DMS114 treated with DMSO at 0.1 percent for 48 hours (cell line): ENCODE results near the gene TM9SF1.
"Not testable (repeated sequence)": the region's sequence is repeated elsewhere in the genome, so short reads cannot be mapped to it uniquely, and the experiment has no call there.

Experiments
- DNase-seq: peaks from one replicate; lab custom pipeline; 2025; ENCODE audit not compliant: unreplicated experiment; lab: John Stamatoyannopoulos, UW

The TM9SF1 gene

DNA sequence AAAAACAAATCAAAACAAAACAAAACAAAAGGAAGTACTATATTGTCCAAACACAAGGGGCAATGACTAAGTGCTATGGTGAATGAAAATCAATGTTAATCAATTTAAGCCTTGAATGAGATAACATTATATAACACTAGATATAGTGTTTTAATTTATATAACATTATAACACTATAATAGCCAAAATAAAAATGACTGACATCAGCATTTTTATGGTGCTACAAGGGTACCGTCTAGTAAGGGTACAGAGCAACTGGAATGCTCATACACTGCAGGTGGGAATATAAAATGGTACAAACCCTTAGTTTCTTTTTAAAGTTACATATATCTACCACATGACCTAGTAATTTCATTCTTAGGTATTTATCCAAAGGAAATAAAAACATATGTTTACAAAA lies 31.2 kb upstream of the TM9SF1 start:
- DNase-seq: no peak

GRCh38 chr14:24224618-24225071 lies 29.4 kb upstream of the TM9SF1 start:
- no peak for DNase-seq

DNA sequence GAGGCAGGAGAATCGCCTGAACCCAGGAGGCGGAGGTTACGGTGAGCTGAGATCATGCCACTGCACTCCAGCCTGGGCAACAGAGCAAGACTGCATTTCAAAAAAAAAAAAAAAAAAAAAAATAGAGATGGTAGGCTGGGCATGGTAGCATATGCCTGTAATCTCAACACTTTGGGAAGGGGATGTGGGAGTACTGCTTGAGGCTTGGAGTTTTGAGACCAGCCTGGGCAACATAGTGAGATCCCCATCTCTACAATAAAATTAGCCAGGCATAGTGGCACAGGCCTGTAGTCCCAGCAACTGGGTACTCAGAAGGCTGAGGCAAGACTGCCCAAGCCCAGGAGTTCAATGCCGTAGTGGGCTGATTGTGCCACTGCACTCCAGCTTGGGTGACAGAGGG lies 27.7 kb upstream of the TM9SF1 start:
- DNase-seq: not testable (repeated sequence)

GRCh38 chr14:24219521-24219920 lies 24.3 kb upstream of the TM9SF1 start:
- no peak for DNase-seq

- no peak for DNase-seq
Measured at GRCh38 chr14:24219080-24219479, 23.8 kb upstream of the TM9SF1 start.

GRCh38 chr14:24216876-24217275 lies 21.6 kb upstream of the TM9SF1 start:
- not testable (repeated sequence) for DNase-seq

- DNase-seq: no peak
Measured at GRCh38 chr14:24216345-24216699, 21.1 kb upstream of the TM9SF1 start.

- DNase-seq: peak; percentile 61
Measured at GRCh38 chr14:24215495-24216344, 20.5 kb upstream of the TM9SF1 start, which contains the start of gene MDP1. TSS of gene MDP1 (minus strand) at chr14:24216066. CDS start at chr14:24215955, 111 bp downstream.

DNA sequence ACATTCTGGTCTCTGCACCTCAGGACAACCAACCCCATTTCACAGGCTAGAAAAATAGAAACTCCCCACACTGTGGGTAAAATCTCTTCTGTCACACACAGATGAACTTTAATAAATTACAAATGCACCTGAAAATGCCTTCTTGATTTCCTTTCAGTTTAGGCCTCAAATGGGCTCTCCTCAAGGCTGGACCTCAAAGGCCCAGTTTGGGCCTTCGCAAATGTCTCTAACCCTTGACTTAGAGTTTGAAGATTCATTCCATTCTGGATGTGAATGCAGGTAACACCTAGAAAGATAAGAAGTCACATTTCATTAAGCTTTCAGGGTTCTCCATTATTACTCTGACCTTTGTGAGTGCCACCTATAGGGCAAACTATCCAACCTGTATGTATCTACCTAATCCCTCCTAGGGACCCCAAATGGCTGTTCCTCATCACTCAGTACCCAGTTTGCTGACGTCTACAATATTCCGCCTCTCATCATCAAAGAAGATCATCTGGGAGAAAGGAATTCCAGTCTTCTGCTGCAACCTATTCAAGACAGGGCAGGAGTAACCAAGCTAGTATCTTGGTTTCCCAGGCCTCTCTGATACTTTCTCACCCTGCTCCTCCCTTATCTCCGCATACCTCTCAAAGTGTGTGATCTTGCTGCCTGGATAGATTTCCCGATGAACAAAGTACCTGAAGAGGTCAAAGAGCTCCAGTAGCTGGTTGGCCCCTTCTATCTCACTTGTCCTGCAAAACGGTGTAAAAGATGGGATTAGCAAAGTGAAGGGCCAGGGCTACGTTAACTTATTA lies 18.8 kb upstream of the TM9SF1 start:
- no peak for DNase-seq

- DNase-seq: peak; percentile 92
Measured at GRCh38 chr14:24212924-24213865, 18.0 kb upstream of the TM9SF1 start, which contains the start of gene CHMP4A. TSS of gene CHMP4A (minus strand) at chr14:24213488. CDS start at chr14:24213439, 49 bp downstream.

DNA sequence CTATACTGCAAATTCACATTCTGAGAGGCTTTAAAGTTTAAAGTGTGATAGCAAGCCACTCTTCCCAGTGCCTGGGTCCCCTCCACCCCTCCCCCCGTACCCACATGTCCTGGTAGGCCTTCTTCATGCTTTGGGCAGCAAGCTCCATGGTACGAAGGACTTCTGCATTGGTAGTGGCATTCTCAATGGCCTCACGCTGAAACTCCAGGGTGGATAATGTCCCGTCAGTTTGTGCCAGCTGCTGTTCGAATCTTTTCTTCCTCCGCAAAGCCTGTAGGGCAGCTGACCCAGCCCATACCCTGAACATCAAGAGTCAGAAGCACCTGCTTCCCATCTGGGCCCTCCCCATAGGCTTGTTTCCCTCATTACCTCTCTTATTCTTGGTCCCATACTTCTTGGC lies 16.1 kb upstream of the TM9SF1 start:
- no peak for DNase-seq

GRCh38 chr14:24207625-24208024 lies 12.4 kb upstream of the TM9SF1 start:
- DNase-seq: no peak

GRCh38 chr14:24207104-24207551 lies 11.9 kb upstream of the TM9SF1 start:
- no peak for DNase-seq

DNA sequence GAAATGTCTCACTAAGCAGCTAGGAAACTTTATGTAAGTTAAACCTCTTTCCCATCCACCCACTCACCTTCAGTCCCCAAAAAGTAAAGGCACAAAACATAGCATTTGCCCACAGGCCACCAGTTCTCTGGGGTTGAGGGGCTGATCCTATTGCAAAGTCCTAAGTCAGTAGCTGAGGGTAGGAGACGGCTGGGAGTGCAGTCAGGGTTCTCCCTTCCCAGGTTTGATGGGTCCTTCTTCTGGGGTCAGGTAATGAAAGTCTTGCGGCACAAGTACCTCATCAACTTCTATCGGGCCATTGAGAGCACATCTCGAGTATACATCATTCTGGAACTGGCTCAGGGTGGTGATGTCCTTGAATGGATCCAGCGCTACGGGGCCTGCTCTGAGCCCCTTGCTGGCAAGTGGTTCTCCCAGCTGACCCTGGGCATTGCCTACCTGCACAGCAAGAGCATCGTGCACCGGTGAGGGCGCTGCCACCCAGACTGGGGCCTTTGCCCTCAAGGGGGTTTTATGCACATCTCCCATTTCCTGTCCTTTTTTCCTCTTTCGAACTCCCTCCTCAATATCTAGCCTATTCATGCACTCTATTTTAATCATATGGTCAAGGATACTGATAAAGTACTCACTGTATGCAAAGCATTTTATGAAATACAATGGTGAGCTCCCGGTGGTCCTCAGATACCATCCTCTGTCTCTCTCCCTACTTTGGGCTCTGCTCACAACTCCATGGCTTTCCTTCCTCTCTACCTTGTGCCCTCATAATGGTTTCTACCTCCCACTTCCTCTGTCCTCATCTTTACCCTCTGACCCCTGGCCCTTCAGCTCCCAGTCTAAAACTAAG lies 11.2 kb upstream of the TM9SF1 start:
- no peak for DNase-seq

DNA sequence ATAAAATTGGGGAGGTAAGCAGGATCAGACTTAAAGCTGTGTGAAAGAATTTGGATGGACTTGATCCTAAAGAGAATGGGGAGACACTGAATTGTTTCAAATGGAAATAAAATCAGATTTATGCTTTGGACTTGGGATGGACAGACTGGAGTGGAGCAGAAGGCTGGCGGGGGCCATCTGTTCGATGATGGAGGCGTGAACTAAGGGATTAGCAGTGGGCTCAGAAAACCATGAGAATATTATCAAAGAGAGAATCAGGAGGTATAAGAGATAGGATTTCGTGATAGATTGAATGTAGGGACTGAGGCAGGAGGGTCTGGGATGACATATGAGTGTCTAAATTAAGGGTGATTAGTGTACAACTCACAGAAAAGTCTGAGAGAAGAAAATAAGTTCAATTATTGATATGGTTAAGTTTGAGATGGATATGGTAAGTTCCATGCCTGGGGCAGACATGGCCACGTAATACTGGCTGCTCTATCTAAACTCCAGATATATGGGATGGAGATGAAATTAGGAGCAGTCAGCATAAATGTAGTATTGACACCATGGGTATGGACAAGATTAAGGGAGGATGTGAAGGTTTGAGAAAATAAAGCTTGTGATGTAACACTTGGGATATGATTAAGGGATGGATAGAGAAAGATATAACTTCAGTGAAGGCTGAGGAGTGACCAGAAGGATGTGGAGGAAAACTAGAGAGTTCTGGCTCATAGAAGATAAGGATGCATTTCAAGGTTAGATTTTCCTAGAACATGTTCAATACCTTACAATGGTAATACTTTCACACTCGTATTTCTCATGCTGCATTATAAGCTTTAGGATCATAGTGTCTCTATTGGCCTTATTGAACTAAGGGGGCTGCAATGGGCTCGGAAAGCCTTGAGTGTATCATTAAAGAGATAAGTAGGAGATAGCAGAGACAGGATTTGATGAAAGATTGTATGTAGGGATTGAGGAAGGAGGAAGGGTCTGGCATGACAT lies 9.2 kb upstream of the TM9SF1 start:
- no peak for DNase-seq

- not testable (repeated sequence) for DNase-seq
Measured at GRCh38 chr14:24203249-24203886, 8.1 kb upstream of the TM9SF1 start.

DNA sequence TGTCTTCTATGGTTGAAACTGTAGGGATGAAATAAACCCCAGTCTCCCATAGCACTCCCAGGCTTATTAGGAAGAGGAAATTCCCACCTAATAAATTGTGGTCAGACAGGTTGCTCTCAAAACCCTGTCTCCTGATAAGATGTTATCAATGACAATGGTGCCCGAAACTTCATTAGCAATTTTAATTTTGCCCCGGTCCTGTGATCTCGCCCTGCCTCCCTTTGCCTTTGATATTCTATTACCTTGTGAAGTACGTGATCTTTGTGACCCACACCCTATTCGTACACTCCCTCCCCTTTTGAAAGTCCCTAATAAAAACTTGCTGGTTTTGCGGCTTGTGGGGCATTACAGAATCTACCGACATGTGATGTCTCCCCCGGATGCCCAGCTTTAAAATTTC lies 7.3 kb upstream of the TM9SF1 start:
- not testable (repeated sequence) for DNase-seq
